Testis (tissue), 2 donors: Measurements from ENCODE around the gene UBA52.

Source experiments
- CTCF ChIP-seq, 3 experiments: fragments of 450-650 bp in 2 of 3; fragments of 200-600 bp in 1 of 3; sonication (generic) in 1 of 3; IDR thresholded peaks; one replicate each; pipeline ENCODE4 v1.5.1; 2016 to 2019; ENCODE audit warnings: antibody characterized with exemption in 3 of 3, mild to moderate bottlenecking in 2 of 3, moderate library complexity in 1 of 3
- POLR2A ChIP-seq: fragments of 450-650 bp; IDR thresholded peaks from one replicate; pipeline ENCODE4 v1.6.1; 2017; ENCODE audit warnings: antibody characterized with exemption, mild to moderate bottlenecking, moderate library complexity

GRCh38 chr19:18599485-18599884, 27.8 kb downstream of the UBA52 start:
- no peak for TF ChIP-seq CTCF (IDR thresholded peaks at IDR 0.05)
- TF ChIP-seq POLR2A, result no peak
